NCI-H1092 (cell line): ENCODE results near the gene NPTX1.

ENCODE experiments used
- DNase-seq: peaks from one replicate; lab custom pipeline; 2025; lab: John Stamatoyannopoulos, UW

The NPTX1 gene

DNA sequence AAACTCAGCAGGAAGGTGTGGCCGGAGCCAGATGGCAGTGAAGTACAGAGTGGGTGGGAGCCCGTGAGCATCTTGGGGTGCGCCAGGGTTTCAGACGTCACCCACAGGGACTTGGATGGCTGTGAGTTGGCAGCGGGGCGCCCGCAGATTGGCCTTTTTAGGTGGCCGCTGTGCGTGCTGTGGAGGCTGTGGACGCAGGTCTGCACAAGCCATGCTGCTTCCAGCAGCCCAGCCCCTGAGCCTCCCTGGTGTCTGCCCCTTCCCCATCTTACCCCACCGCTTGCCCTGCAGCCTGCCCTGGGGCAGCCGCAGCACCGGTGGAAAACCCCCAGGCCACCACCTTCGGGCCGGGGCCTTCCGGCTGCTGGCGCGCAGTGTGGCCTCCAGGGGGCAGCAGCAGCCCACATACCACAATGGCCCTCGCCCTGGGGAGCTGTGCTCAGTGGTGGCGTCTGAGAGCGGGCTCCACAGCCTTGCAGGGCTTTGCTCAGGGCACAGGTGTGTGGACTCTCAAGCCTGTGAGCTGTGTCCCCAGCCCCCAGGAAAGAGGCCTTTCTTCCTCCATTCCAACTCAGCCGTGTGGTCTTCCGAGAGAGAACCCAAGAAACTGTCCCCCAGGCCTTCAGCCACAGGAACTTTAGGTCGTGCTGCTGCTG, 49.6 kb downstream of the NPTX1 start:
- DNase-seq = peak; percentile 48

GRCh38 chr17:80425835-80426426, 50.5 kb downstream of the NPTX1 start:
- DNase-seq = no peak

DNA sequence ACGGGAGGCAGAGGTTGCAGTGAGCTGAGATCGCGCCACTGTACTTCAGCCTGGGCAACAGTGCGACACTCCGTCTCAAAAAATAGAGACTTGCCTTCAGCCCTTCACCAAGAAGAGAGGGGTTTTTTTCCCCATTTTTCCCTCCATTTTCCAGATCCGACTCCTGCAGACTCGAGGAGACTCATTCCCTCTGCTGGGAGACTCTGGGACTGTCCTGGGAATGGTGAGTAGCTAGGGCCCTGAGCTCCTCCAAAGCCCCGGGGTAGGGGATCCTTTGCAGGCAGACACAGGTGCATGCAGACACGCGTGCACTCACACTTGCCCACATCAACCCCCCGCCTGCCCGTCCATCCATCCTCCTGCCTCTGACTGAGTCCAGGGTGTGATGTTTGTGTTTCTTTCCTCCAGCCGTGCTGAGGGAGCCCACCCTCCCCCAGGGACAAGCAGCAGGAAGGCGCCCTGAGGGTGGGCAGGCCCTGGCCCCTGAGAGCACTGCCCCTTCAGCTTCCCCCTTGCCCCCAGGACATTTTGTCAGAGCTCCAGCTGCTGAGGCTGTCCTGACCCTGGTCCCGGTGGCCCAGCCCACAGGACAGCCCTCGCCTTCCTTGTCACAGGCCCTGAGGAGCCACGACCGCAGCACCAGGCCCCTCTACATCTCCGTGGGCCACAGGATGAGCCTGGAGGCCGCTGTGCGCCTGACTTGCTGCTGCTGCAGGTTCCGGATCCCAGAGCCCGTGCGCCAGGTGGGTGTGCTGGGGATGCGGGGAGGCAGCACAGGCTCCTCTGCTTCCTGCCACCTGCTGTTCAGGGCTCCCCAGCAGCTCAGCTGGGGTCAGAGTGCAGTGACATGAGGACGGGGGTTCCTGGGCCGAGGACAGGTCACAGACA, 51.3 kb downstream of the NPTX1 start:
- no peak for DNase-seq

GRCh38 chr17:80424261-80424660, 52.1 kb downstream of the NPTX1 start:
- no peak for DNase-seq

DNA sequence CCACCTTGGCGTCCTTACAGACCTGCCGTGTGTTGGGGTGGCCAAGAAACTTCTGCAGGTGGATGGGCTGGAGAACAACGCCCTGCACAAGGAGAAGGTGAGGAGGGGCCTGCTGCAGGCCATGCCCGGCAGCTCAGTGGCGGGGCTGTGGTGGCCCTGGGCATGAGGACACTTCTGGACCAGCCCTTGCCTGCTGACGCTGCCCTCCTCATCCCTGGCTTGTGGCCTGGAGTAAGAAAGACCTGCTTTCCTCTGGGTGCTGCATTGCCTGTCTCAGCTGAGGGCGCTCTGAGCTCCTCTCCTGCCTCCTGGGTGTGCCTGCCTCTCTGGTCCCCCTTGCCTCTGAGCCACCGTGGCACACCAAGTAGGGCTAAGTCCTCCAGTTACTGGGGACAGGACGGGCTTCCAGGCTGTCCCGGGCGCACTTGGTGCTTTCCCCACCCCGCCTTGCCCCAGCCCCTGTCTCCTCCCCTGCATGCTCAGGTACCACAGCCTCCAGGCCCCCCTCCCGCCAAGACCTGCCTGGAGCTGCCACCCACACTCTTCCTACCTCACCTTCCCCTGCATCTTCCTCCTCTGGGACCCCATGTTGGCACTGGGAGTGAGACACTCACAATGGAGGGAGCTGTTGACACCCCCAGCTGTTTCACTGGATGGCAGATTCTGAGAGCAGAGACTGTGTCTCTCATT, 52.7 kb downstream of the NPTX1 start:
- DNase-seq = no peak

- DNase-seq = no peak
These were observed 53.4 kb downstream of the NPTX1 start for GRCh38 chr17:80422981-80423380.

DNA sequence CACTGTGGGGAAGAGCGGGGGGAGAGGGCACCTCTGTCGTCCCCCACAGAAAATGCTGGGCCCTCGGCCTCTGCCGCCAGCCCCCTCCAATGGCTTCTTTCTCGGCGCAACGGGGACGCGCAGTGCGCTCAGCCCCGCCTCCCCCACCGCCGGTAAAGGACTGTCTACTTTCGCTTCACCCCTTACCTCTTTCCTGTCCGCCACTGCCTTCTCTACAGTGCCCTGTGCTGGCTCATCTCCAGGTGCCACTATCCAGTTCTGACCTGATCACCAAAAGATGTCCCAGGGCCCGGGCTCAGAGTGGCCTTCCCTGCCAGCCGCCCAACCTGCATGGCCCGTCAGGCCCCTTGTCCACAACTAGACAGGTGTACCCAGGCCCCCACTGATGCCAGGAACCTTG, 54.1 kb downstream of the NPTX1 start:
- no peak for DNase-seq

GRCh38 chr17:80421381-80422090, 54.9 kb downstream of the NPTX1 start:
- no peak for DNase-seq

DNA sequence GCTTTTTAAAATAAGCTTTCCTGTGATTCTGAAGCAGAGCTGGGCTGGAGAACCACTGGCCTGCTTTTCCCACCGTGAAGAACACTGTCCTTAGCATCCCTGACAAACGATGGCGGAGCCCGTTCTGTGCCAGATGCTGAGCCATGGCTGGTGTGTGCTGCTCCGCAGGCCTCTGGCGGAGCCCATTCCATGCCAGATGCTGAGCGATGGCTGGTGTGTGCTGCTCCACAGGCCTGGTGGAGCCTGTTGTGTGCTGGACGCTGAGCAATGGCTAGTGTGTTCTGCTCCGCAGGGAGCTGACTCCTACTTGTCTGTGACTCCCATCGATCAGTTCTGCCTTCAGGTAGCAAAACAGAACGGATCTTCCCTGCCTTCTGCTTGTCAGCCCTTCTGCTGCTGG, 57.2 kb downstream of the NPTX1 start:
- no peak for DNase-seq

GRCh38 chr17:80418589-80418988, 57.8 kb downstream of the NPTX1 start:
- DNase-seq = no peak
